Astrocyte (in vitro differentiated cells and primary cell): ENCODE results near the gene BORA. TPM values are rescaled to one million over a fixed set of nuclear protein-coding genes. Genes with fewer than 3 reads are reported as not detected.

Experiments
- DNase-seq: peaks from one replicate; pipeline ENCODE4 v3.0.0-alpha.2; 2010; ENCODE audit warnings: low read depth
- FAIRE-seq: peaks from 2 replicates; lab custom pipeline; 2011; peaks lifted over from hg19 to GRCh38; lab: Jason Lieb, UNC
- H2AFZ ChIP-seq: 2 replicates; pipeline ENCODE4 v1.6.0; 2012; ENCODE audit warnings: low read depth, low read length, inconsistent platforms
- H3K27ac ChIP-seq: 2 replicates; pipeline ENCODE4 v1.5.1; 2011; ENCODE audit warnings: low read depth, low read length, inconsistent platforms
- H3K27me3 ChIP-seq: 2 replicates; pipeline ENCODE4 v1.6.0; 2011; ENCODE audit warnings: low read length, inconsistent platforms; ENCODE audit not compliant: insufficient read depth
- H3K36me3 ChIP-seq: 2 replicates; pipeline ENCODE4 v1.5.1; 2011; ENCODE audit warnings: low read length, inconsistent platforms; ENCODE audit not compliant: insufficient read depth
- H3K4me1 ChIP-seq: 2 replicates; pipeline ENCODE4 v1.5.1; 2011; ENCODE audit warnings: low read length, inconsistent platforms; ENCODE audit not compliant: insufficient read depth
- H3K4me2 ChIP-seq: 2 replicates; pipeline ENCODE4 v1.6.0; 2012; ENCODE audit warnings: low read length, inconsistent platforms
- H3K4me3 ChIP-seq: 2 replicates; pipeline ENCODE4 v1.5.1; 2011; ENCODE audit warnings: low read depth, mild to moderate bottlenecking, low read length, inconsistent platforms; ENCODE audit not compliant: insufficient read depth
- H3K79me2 ChIP-seq: 2 replicates; pipeline ENCODE4 v1.6.0; 2012; ENCODE audit warnings: mild to moderate bottlenecking, low read length, inconsistent platforms; ENCODE audit not compliant: insufficient read depth
- H3K9ac ChIP-seq: 2 replicates; pipeline ENCODE4 v1.6.0; 2012; ENCODE audit warnings: mild to moderate bottlenecking, low read length, inconsistent platforms
- H3K9me3 ChIP-seq: 2 replicates; pipeline ENCODE4 v1.5.1; 2012; ENCODE audit warnings: low read depth, mild to moderate bottlenecking, low read length, inconsistent platforms; ENCODE audit not compliant: insufficient read depth
- H4K20me1 ChIP-seq: 2 replicates; pipeline ENCODE4 v1.6.0; 2012; ENCODE audit warnings: low read length, inconsistent platforms; ENCODE audit not compliant: insufficient read depth
- H3K27ac Mint-ChIP-seq: one replicate; pipeline ENCODE4 v1.8.0; 2021; ENCODE audit warnings: mild to moderate bottlenecking, mixed read lengths; ENCODE audit not compliant: unreplicated experiment
- H3K27me3 Mint-ChIP-seq: one replicate; pipeline ENCODE4 v1.8.0; 2021; ENCODE audit warnings: low read depth, mixed read lengths; ENCODE audit not compliant: unreplicated experiment
- H3K36me3 Mint-ChIP-seq: one replicate; pipeline ENCODE4 v1.8.0; 2021; ENCODE audit warnings: low read depth, mixed read lengths; ENCODE audit not compliant: unreplicated experiment
- H3K4me1 Mint-ChIP-seq: one replicate; pipeline ENCODE4 v1.8.0; 2021; ENCODE audit warnings: low read depth, mixed read lengths; ENCODE audit not compliant: unreplicated experiment
- H3K4me3 Mint-ChIP-seq: one replicate; pipeline ENCODE4 v1.8.0; 2021; ENCODE audit warnings: mild to moderate bottlenecking, moderate library complexity, mixed read lengths; ENCODE audit not compliant: unreplicated experiment
- H3K9me3 Mint-ChIP-seq: one replicate; pipeline ENCODE4 v1.8.0; 2021; ENCODE audit warnings: mild to moderate bottlenecking, mixed read lengths; ENCODE audit not compliant: unreplicated experiment
- EZH2 ChIP-seq: IDR thresholded peaks from 2 replicates; pipeline ENCODE4 v1.6.1; 2012; ENCODE audit warnings: mild to moderate bottlenecking, low read length, inconsistent platforms; ENCODE audit not compliant: insufficient read depth
- total RNA-seq: library from RNA; stranded (reverse); gene quantifications from 2 replicates; pipeline ENCODE4 v1.2.1, GENCODE V29; 2021
- TF ChIP-seq, protein P1 (sequence below): IDR thresholded peaks from 2 replicates; pipeline ENCODE4 v1.5.1; 2011; ENCODE audit warnings: low read depth, mild to moderate bottlenecking, inconsistent platforms, low read length, moderate library complexity; ENCODE audit not compliant: insufficient read depth

Gene BORA
- total RNA-seq, 1 donor from 2014 or later: 4.8 TPM

DNA sequence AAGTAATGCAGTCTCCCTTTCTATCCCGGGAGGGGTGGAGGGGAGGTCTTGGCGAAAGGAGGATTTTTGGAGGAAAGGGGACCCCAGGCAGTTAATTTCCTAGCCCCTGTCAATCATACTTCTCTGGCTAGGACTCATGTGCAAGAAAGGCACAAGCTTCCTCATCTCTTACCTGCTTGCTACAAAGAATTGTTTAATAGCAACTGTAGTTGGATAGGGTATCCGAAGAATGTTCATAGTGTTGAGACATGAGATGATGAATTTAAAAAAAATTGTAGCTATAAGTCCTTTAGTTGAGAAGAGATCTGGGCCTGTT, 525 bp downstream of the BORA start:
- TF ChIP-seq EZH2: no peak
- TF ChIP-seq, protein P1, sequence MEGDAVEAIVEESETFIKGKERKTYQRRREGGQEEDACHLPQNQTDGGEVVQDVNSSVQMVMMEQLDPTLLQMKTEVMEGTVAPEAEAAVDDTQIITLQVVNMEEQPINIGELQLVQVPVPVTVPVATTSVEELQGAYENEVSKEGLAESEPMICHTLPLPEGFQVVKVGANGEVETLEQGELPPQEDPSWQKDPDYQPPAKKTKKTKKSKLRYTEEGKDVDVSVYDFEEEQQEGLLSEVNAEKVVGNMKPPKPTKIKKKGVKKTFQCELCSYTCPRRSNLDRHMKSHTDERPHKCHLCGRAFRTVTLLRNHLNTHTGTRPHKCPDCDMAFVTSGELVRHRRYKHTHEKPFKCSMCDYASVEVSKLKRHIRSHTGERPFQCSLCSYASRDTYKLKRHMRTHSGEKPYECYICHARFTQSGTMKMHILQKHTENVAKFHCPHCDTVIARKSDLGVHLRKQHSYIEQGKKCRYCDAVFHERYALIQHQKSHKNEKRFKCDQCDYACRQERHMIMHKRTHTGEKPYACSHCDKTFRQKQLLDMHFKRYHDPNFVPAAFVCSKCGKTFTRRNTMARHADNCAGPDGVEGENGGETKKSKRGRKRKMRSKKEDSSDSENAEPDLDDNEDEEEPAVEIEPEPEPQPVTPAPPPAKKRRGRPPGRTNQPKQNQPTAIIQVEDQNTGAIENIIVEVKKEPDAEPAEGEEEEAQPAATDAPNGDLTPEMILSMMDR: no peak
- H3K9ac ChIP-seq: peak overlapping the region; percentile 88
- H3K4me2 ChIP-seq: peak overlapping the region; percentile 94
- Mint-ChIP-seq H3K36me3 (no peaks in the 10 kb centered on the region), H3K27ac (no peak overlapping the region), H3K4me3 (peak overlapping the region; percentile 98), H3K4me1 (peaks cover 9% of the 10 kb centered on the region), H3K9me3 (no peaks in the 10 kb centered on the region), H3K27me3 (no peaks in the 10 kb centered on the region)
- peaks cover 7% of the 10 kb centered on the region for H4K20me1 ChIP-seq
- H2AFZ ChIP-seq: peak overlapping the region; percentile 93
- H3K27me3 ChIP-seq: no peaks in the 10 kb centered on the region
- FAIRE-seq: no peak
- H3K4me3 ChIP-seq: peak overlapping the region; percentile 88
- peaks cover 3% of the 10 kb centered on the region for H3K4me1 ChIP-seq
- H3K9me3 ChIP-seq: no peaks in the 10 kb centered on the region
- peaks cover 5% of the 10 kb centered on the region for H3K36me3 ChIP-seq
- H3K79me2 ChIP-seq: peaks cover 80% of the 10 kb centered on the region
- H3K27ac ChIP-seq: peak overlapping the region; percentile 65
- DNase-seq: no peak

DNA sequence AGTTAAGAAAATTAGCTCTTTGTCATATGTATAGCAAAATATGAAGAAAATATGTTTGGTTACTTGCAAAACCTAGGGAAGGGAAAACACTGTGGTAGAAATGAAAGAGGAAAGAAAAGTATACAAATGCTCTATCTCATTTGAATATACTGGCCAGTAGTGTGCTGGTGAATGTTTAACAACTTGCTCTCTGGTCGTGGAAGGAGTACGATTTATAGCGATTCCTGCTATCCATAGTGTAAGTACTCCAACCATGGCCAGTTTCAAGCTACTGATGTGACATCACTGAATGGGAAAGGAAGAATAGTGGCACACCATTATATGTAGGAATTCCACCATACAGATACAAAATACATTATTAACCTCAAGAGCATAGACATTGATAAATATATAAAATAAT, 9.3 kb downstream of the BORA start:
- H3K4me2 ChIP-seq: no peak overlapping the region
- peaks cover 26% of the 10 kb centered on the region for H3K79me2 ChIP-seq
- peaks cover 24% of the 10 kb centered on the region for H3K36me3 ChIP-seq
- FAIRE-seq (no peak), DNase-seq (no peak)
- TF ChIP-seq EZH2: no peak
- TF ChIP-seq, protein P1: no peak
- Mint-ChIP-seq H3K9me3 (no peaks in the 10 kb centered on the region), H3K27ac (no peak overlapping the region), H3K27me3 (no peaks in the 10 kb centered on the region), H3K4me3 (no peak overlapping the region), H3K36me3 (peaks cover 9% of the 10 kb centered on the region), H3K4me1 (no peaks in the 10 kb centered on the region)
- no peaks in the 10 kb centered on the region for H3K4me1 ChIP-seq
- H3K27ac ChIP-seq: no peak overlapping the region
- no peaks in the 10 kb centered on the region for H3K27me3 ChIP-seq
- H3K9ac ChIP-seq: no peak overlapping the region
- no peak overlapping the region for H2AFZ ChIP-seq
- H3K4me3 ChIP-seq: no peak overlapping the region
- H4K20me1 ChIP-seq: peaks cover 3% of the 10 kb centered on the region
- no peaks in the 10 kb centered on the region for H3K9me3 ChIP-seq

DNA sequence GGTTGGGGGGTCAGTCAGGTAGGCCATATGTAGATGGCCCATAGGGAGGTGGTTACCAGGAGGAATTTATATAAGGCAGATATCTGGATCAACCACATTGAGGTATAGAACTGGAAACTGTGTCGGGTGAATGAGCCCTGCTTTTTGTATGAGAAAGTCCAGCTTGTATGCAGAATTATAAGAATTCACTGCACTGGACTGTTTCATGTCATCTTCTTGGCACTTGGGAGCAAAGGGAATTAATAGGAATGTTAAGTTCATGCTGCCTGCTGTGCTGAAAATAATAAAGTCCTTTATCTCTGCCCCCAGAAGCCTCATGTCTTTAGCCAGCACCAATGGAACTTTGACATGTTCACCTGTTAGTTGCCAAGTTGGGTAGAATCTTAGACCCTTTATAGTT, 12.3 kb downstream of the BORA start:
- H3K36me3 ChIP-seq: peaks cover 22% of the 10 kb centered on the region
- TF ChIP-seq, protein P1: no peak
- no peak for TF ChIP-seq EZH2
- H3K4me3 Mint-ChIP-seq: no peak overlapping the region
- no peak overlapping the region for H3K4me3 ChIP-seq
- no peak overlapping the region for H3K27ac ChIP-seq
- H2AFZ ChIP-seq: no peak overlapping the region
- no peak overlapping the region for H3K9ac ChIP-seq
- H3K27me3 ChIP-seq: no peaks in the 10 kb centered on the region
- H4K20me1 ChIP-seq: no peaks in the 10 kb centered on the region
- no peaks in the 10 kb centered on the region for H3K9me3 ChIP-seq
- H3K79me2 ChIP-seq: peaks cover 18% of the 10 kb centered on the region
- peaks cover under 1% of the 10 kb centered on the region for H3K4me1 Mint-ChIP-seq
- no peak for DNase-seq
- FAIRE-seq: no peak
- H3K36me3 Mint-ChIP-seq: peaks cover 9% of the 10 kb centered on the region
- H3K27me3 Mint-ChIP-seq: no peaks in the 10 kb centered on the region
- H3K4me2 ChIP-seq: no peak overlapping the region
- H3K4me1 ChIP-seq: no peaks in the 10 kb centered on the region
- H3K9me3 Mint-ChIP-seq: no peaks in the 10 kb centered on the region
- no peak overlapping the region for H3K27ac Mint-ChIP-seq
